ENCODE measurements around the gene TRMT11.

The TRMT11 gene

DNA sequence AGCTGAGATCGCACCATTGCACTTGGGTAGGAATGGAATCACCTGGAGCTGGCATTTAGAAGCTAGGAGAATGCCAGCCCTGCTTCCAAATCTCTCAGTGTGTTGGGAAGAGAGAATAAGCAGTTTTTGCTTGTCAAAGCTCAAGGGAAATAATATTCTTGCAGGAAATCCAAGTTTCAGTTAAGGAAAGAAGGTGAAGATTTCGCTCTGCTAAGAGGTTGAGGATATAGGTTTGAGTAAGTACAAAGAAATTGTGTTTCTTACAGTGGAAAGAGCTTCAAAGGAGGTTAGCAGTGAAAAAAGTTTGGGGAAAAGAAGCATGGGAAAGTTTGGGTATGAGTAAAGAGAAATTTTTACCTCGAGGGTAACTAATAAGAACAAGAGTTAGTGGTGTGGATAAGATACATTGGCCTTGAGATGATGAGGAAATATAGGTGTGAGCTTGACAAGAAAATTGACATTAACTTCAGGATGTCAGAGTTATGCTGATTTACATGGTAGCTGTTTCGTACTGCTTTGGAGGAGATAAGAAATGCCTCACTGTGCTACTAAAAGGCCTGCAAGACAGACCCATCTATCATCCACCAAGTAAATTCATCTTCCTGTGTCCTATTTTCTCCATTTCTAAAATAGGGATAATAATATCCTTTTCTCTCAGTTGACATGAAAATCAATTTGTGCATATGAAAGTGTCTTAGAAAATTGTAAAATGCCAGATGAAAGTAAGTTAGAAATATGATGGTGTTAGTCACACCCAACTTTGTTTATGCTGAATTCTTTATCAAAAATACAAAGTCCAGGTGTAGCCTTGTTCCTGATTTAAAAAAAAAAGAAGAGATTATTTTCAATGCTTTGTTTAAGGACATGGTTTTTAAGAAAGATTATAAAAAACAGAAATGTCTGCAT, 42.6 kb upstream of the TRMT11 start:
- H3K36me3 ChIP-seq: no peaks in the 10 kb centered on the region
- peaks cover 11% of the 10 kb centered on the region for H3K4me1 ChIP-seq
- no peak for DNase-seq
- TF ChIP-seq, protein P1, sequence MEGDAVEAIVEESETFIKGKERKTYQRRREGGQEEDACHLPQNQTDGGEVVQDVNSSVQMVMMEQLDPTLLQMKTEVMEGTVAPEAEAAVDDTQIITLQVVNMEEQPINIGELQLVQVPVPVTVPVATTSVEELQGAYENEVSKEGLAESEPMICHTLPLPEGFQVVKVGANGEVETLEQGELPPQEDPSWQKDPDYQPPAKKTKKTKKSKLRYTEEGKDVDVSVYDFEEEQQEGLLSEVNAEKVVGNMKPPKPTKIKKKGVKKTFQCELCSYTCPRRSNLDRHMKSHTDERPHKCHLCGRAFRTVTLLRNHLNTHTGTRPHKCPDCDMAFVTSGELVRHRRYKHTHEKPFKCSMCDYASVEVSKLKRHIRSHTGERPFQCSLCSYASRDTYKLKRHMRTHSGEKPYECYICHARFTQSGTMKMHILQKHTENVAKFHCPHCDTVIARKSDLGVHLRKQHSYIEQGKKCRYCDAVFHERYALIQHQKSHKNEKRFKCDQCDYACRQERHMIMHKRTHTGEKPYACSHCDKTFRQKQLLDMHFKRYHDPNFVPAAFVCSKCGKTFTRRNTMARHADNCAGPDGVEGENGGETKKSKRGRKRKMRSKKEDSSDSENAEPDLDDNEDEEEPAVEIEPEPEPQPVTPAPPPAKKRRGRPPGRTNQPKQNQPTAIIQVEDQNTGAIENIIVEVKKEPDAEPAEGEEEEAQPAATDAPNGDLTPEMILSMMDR (IDR thresholded peaks at IDR 0.05; ENCODE audit: low read depth, low read length): no peak
- no peaks in the 10 kb centered on the region for H3K27me3 ChIP-seq
- H3K4me3 ChIP-seq (ENCODE audit: low read depth, low read length): no peak overlapping the region
- H3K9me3 ChIP-seq: no peaks in the 10 kb centered on the region

DNA sequence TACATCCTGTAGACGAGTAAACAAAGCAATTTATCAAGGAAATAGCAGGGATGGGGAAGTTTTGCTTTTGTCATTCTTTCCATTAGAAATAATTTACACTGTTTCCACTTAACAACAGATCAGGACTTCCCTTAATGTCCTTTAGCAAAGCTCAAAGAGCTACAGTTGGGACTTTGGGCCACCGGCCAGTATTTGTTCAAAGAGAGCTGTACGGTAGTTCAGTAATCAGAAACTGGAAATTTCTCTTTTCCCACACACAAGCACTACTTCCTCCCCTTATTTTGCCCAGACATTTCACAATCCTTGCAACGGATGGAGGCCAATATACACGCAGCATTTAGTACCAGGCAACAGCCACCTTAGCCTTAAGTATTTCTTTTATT, 41.9 kb upstream of the TRMT11 start:
- Histone ChIP-seq H3K4me3 (ENCODE audit: low read depth, low read length) (no peak overlapping the region), H3K27me3 (no peaks in the 10 kb centered on the region), H3K36me3 (no peaks in the 10 kb centered on the region), H3K4me1 (peaks cover 11% of the 10 kb centered on the region), H3K9me3 (no peaks in the 10 kb centered on the region)
- TF ChIP-seq, protein P1 (IDR thresholded peaks at IDR 0.05; ENCODE audit: low read depth, low read length): no peak
- DNase-seq: no peak

DNA sequence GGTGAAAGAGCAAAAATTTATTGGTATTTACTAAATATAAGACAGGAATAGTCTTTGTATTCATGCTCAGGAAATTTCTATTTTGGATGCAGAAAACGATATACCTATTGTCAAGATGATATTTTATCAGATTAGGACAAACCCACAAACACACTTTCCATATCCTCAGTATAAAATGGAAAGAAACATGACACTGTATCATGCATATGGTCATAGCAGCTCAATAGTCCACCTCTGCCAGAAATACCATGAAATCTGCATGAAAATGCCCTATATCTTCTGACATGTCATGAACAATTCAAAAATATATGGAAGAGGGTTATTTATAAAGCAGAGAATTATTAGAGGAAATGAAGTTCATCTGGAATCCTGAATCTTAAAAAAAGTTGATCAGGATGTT, 41.4 kb upstream of the TRMT11 start:
- H3K27me3 ChIP-seq: no peaks in the 10 kb centered on the region
- H3K9me3 ChIP-seq: no peaks in the 10 kb centered on the region
- no peaks in the 10 kb centered on the region for H3K36me3 ChIP-seq
- TF ChIP-seq, protein P1 (IDR thresholded peaks at IDR 0.05; ENCODE audit: low read depth, low read length): no peak
- no peak for DNase-seq
- no peak overlapping the region for H3K4me3 ChIP-seq (ENCODE audit: low read depth, low read length)
- H3K4me1 ChIP-seq: peaks cover 11% of the 10 kb centered on the region

DNA sequence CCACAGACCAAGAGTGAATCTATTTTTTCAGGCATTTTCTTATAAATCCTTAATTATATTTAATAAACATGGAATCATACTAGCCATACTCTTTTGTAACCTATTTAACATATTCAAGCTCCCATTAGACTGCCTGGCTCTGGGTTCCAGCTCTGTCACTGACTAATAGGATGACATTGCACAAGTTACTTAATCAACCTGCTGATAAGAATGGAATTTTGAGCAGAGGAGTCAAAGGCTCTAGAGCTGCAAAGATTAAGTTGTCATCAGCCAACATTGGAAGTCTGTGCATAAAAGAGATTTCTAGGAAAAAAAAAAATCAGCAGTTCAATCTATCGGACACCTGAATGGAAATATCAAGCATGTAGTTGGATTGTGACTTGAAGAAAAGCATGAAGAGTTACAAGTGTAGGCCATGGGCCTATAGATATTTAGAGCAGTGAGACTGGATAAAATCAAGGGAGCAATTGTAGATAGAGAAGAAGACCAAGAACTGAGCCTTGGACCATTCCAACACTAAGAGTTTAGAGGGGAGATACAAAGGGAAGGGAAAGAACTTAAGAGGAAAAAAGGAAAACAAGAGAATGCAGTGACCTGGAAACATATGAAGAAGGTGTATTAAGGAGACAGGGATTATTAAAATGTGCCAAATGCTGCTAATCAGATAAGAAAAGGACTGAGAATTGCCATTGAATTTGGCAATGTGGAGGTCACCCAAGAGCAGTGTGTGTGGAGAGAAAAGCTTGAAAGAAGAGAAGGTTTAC, 40.8 kb upstream of the TRMT11 start:
- TF ChIP-seq, protein P1 (IDR thresholded peaks at IDR 0.05; ENCODE audit: low read depth, low read length): no peak
- no peaks in the 10 kb centered on the region for H3K27me3 ChIP-seq
- no peaks in the 10 kb centered on the region for H3K36me3 ChIP-seq
- DNase-seq: no peak
- peaks cover 11% of the 10 kb centered on the region for H3K4me1 ChIP-seq
- H3K9me3 ChIP-seq: no peaks in the 10 kb centered on the region
- H3K4me3 ChIP-seq (ENCODE audit: low read depth, low read length): no peak overlapping the region

DNA sequence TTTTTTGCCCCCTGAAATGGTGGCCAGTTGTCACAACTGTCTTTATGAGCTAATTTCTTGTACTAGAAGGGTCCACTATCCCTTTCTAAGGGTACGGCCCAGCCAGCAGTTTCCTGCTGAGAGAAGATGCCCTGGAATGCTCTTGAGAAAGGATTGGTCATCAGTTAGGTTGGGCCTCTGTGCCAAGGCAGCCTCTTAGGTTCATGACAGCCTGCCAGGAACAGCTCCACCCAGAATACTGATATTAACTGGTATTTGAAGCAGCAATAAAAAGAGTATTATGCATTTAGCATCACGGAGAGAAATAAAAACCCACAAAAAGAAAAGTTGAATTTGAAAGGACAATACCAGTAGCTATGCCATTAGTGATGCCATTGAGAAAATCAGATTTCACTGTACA, 38.7 kb upstream of the TRMT11 start:
- H3K27me3 ChIP-seq: no peaks in the 10 kb centered on the region
- H3K9me3 ChIP-seq: no peaks in the 10 kb centered on the region
- TF ChIP-seq, protein P1 (IDR thresholded peaks at IDR 0.05; ENCODE audit: low read depth, low read length): no peak
- DNase-seq: no peak
- peaks cover 11% of the 10 kb centered on the region for H3K4me1 ChIP-seq
- no peaks in the 10 kb centered on the region for H3K36me3 ChIP-seq
- no peak overlapping the region for H3K4me3 ChIP-seq (ENCODE audit: low read depth, low read length)

DNA sequence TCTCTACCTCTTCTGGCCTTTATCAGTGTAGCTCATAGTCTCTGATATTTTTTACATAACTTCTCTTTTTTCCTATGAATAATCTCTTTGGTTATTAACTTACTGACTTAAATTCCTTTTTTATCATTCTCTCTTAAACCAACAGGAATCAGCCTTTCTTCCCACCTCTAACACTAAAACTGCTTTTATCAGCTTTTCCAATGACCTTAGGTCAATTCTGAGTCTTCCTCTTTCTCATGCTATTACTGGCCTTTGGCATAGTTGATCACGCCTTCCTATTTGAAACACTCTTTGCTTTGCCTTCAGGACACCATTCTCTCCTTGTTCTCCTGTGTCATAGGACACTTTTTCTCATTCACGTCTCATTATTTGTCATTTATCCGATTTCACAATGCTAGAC, 37.9 kb upstream of the TRMT11 start:
- no peaks in the 10 kb centered on the region for H3K27me3 ChIP-seq
- no peak overlapping the region for H3K4me3 ChIP-seq (ENCODE audit: low read depth, low read length)
- peaks cover 11% of the 10 kb centered on the region for H3K4me1 ChIP-seq
- no peaks in the 10 kb centered on the region for H3K36me3 ChIP-seq
- no peak for DNase-seq
- no peaks in the 10 kb centered on the region for H3K9me3 ChIP-seq
- TF ChIP-seq, protein P1 (IDR thresholded peaks at IDR 0.05; ENCODE audit: low read depth, low read length): no peak
